PC-9 (cell line): ENCODE measurements around the gene SCT. TPM values are rescaled to one million over a fixed set of nuclear protein-coding genes. Genes with fewer than 3 reads are reported as not detected.
A peak's percentile ranks its signal among the peaks of the same experiment; 100 is the strongest.

Experiments
- BruUV-seq: library from RNA; stranded (reverse); fragments of 400-500 nt; replicated peaks from 2 replicates; lab custom pipeline; 2021; lab: Mats Ljungman, UMichigan
- CTCF ChIA-PET: fragments of 300-600 bp; sonication (Branson Sonifier 250); formaldehyde crosslinking; loops from one replicate; lab custom pipeline; 2022; ENCODE audit warnings: antibody characterized with exemption; lab: Charles Lee
- POLR2A ChIA-PET: fragments of 300-600 bp; sonication (Branson Sonifier 250); formaldehyde crosslinking; loops from one replicate; lab custom pipeline; 2022; ENCODE audit warnings: antibody characterized with exemption; ENCODE audit not compliant: unreplicated experiment; lab: Charles Lee
- DNase-seq, 2 experiments: peaks; one replicate each; pipeline versions ENCODE4 v3.0.0 to v3.0.0-alpha.2; 2015 to 2022; ENCODE audit warnings: mixed read lengths in 1 of 2
- H2AFZ ChIP-seq: fragments of 200-600 bp; sonication (generic); 2 replicates; pipeline ENCODE4 v1.8.1; 2017; ENCODE audit warnings: antibody characterized with exemption
- H3F3A ChIP-seq: fragments of 200-600 bp; sonication (generic); 2 replicates; pipeline ENCODE4 v1.8.1; 2017; ENCODE audit warnings: antibody characterized with exemption, mild to moderate bottlenecking, low read depth; ENCODE audit not compliant: insufficient read depth
- H3K27ac ChIP-seq: fragments of 200-600 bp; sonication (generic); 2 replicates; pipeline ENCODE4 v1.6.1; 2016; ENCODE audit warnings: mixed run types
- H3K27me3 ChIP-seq: fragments of 200-600 bp; sonication (generic); 2 replicates; pipeline ENCODE4 v1.6.1; 2016; ENCODE audit warnings: low read depth, mixed run types; ENCODE audit not compliant: insufficient read depth
- H3K36me3 ChIP-seq: fragments of 200-600 bp; sonication (generic); 2 replicates; pipeline ENCODE4 v1.6.1; 2016; ENCODE audit warnings: low read depth, mixed run types
- H3K4me1 ChIP-seq: fragments of 200-600 bp; sonication (generic); replicated peaks from 2 replicates; pipeline ENCODE4 v1.6.1; 2016; ENCODE audit warnings: mixed run types; ENCODE audit not compliant: insufficient read depth
- H3K4me2 ChIP-seq: fragments of 200-600 bp; sonication (generic); 2 replicates; pipeline ENCODE4 v1.6.1; 2017; ENCODE audit warnings: mixed run types
- H3K4me3 ChIP-seq: fragments of 200-600 bp; sonication (generic); 2 replicates; pipeline ENCODE4 v1.6.1; 2016; ENCODE audit warnings: mixed run types
- H3K79me2 ChIP-seq: fragments of 200-600 bp; sonication (generic); 2 replicates; pipeline ENCODE4 v1.6.1; 2017; ENCODE audit warnings: low read depth, mixed run types
- H3K9me2 ChIP-seq: fragments of 200-600 bp; sonication (generic); 2 replicates; pipeline ENCODE4 v1.8.1; 2017; ENCODE audit warnings: mild to moderate bottlenecking; ENCODE audit not compliant: insufficient read depth
- H3K9me3 ChIP-seq: fragments of 200-600 bp; sonication (generic); 2 replicates; pipeline ENCODE4 v1.8.1; 2016; ENCODE audit warnings: low read depth; ENCODE audit not compliant: insufficient read depth
- H4K20me1 ChIP-seq: fragments of 200-600 bp; sonication (generic); 2 replicates; pipeline ENCODE4 v1.8.1; 2017; ENCODE audit not compliant: insufficient read depth
- CTCF ChIP-seq: fragments of 200-600 bp; sonication (generic); conservative IDR thresholded peaks from 2 replicates; pipeline ENCODE4 v1.6.1; 2017; ENCODE audit warnings: mixed run types, antibody characterized with exemption, mild to moderate bottlenecking, moderate library complexity
- EZH2 ChIP-seq: fragments of 200-600 bp; sonication (generic); IDR thresholded peaks from 2 replicates; pipeline ENCODE4 v1.8.0; 2017; ENCODE audit warnings: antibody characterized with exemption, low read depth
- intact Hi-C: fragments of 100-400 bp; cut with micrococcal nuclease; formaldehyde crosslinking; loops from one replicate; pipeline ENCODE4 v1.10.0; 2022; ENCODE audit not compliant: unreplicated experiment
- total RNA-seq: library from RNA; stranded (reverse); gene quantifications from 2 replicates; pipeline ENCODE4 v1.2.3, GENCODE V29; 2021

SCT gene
- total RNA-seq, 1 experiment from 2014 or later: not detected

- Histone ChIP-seq H3K4me2 (peak overlapping the region; percentile 38; the same call in 1 of the 2 replicates), H4K20me1 (peaks cover 7% of the 10 kb centered on the region), H3K9me2 (no peaks in the 10 kb centered on the region), H3K4me3 (no peak overlapping the region), H3F3A (peaks cover 13% of the 10 kb centered on the region), H3K27ac (no peak overlapping the region), H2AFZ (no peak overlapping the region), H3K79me2 (no peaks in the 10 kb centered on the region), H3K36me3 (no peaks in the 10 kb centered on the region), H3K4me1 (no peaks in the 10 kb centered on the region), H3K27me3 (no peaks in the 10 kb centered on the region), H3K9me3 (no peaks in the 10 kb centered on the region)
- TF ChIP-seq EZH2 (no peak), CTCF (no peak)
- intact Hi-C loops: no loop called here
- POLR2A ChIA-PET: interaction anchor here (0.5 kb wide), 1 partner anchor 316 kb away, joined by 3 read pairs; no protein-coding TSS in a partner anchor
- DNase-seq: peak; percentile 39 to 60
- BruUV-seq: no TSS peak
- CTCF ChIA-PET: no interaction called here
Measured at GRCh38 chr11:613369-613968, 13.5 kb downstream of the SCT start.

GRCh38 chr11:612961-613300 lies 14.1 kb downstream of the SCT start:
- no peak for DNase-seq
- H3K9me3 ChIP-seq: no peaks in the 10 kb centered on the region
- no peaks in the 10 kb centered on the region for H3K4me1 ChIP-seq
- H4K20me1 ChIP-seq: peaks cover 7% of the 10 kb centered on the region
- H3K79me2 ChIP-seq: no peaks in the 10 kb centered on the region
- H3K27me3 ChIP-seq: no peaks in the 10 kb centered on the region
- ChIA-PET POLR2A (interaction anchor here (0.5 kb wide), 1 partner anchor 315 kb away, joined by 3 read pairs; no protein-coding TSS in a partner anchor), CTCF (no interaction called here)
- H3K27ac ChIP-seq: no peak overlapping the region
- no peak overlapping the region for H2AFZ ChIP-seq
- TF ChIP-seq CTCF: no peak
- TF ChIP-seq EZH2: no peak
- intact Hi-C loops: loop anchor here (1.0 kb wide), 1 partner anchor 7 kb away; no protein-coding TSS in a partner anchor
- BruUV-seq: no TSS peak
- no peak overlapping the region for H3K4me2 ChIP-seq
- H3K4me3 ChIP-seq: no peak overlapping the region
- H3K9me2 ChIP-seq: no peaks in the 10 kb centered on the region
- peaks cover 13% of the 10 kb centered on the region for H3F3A ChIP-seq
- H3K36me3 ChIP-seq: no peaks in the 10 kb centered on the region

- peaks cover 13% of the 10 kb centered on the region for H3F3A ChIP-seq
- ChIA-PET POLR2A (no interaction called here), CTCF (no interaction called here)
- H3K4me2 ChIP-seq: no peak overlapping the region
- H3K27me3 ChIP-seq: no peaks in the 10 kb centered on the region
- H3K4me1 ChIP-seq: no peaks in the 10 kb centered on the region
- H3K9me2 ChIP-seq: no peaks in the 10 kb centered on the region
- H3K9me3 ChIP-seq: no peaks in the 10 kb centered on the region
- H3K79me2 ChIP-seq: no peaks in the 10 kb centered on the region
- BruUV-seq: no TSS peak
- H3K36me3 ChIP-seq: no peaks in the 10 kb centered on the region
- intact Hi-C loops: loop anchor here (1.0 kb wide), 1 partner anchor 8 kb away; no protein-coding TSS in a partner anchor
- peaks cover 7% of the 10 kb centered on the region for H4K20me1 ChIP-seq
- H2AFZ ChIP-seq: no peak overlapping the region
- no peak overlapping the region for H3K27ac ChIP-seq
- peak; percentile 31 to 61 for DNase-seq
- TF ChIP-seq EZH2 (no peak), CTCF (no peak; the same call in 1 of the 2 replicates)
- no peak overlapping the region for H3K4me3 ChIP-seq
Measured at GRCh38 chr11:612201-612960, 14.6 kb downstream of the SCT start.
